Neutrophil (primary cell): Measurements from ENCODE around the gene ITGAX.

Experiments used
- H3K27ac ChIP-seq: fragments of 200-600 bp; sonication (generic); 2 replicates; pipeline ENCODE4 v1.5.1; 2016; ENCODE audit warnings: mild to moderate bottlenecking, moderate library complexity
- H3K27me3 ChIP-seq: fragments of 200-600 bp; sonication (generic); 2 replicates; pipeline ENCODE4 v1.6.0; 2016; ENCODE audit warnings: mild to moderate bottlenecking
- H3K36me3 ChIP-seq: fragments of 200-600 bp; sonication (generic); 2 replicates; pipeline ENCODE4 v1.5.1; 2017
- H3K4me1 ChIP-seq, 2 experiments: fragments of 200-600 bp in 1 of 2; sonication (generic) in 1 of 2; 1 replicate in 1 of 2; 2 replicates in 1 of 2; pipeline versions ENCODE4 v1.5.1 to v1.6.1; 2013 to 2016; ENCODE audit warnings: low read depth in 1 of 2, low read length in 1 of 2, mild to moderate bottlenecking in 1 of 2, moderate library complexity in 1 of 2; ENCODE audit not compliant: control insufficient read depth in 1 of 2, insufficient read depth in 1 of 2
- H3K4me3 ChIP-seq, 2 experiments: fragments of 200-600 bp in 1 of 2; sonication (generic) in 1 of 2; 1 replicate in 1 of 2; 2 replicates in 1 of 2; pipeline ENCODE4 v1.5.1; 2013 to 2016; ENCODE audit warnings: low read depth in 1 of 2, low read length in 1 of 2, mild to moderate bottlenecking in 1 of 2, moderate library complexity in 1 of 2
- H3K9me3 ChIP-seq: fragments of 200-600 bp; sonication (generic); 2 replicates; pipeline ENCODE4 v1.5.1; 2016
- TF ChIP-seq, protein P1 (sequence below): fragments of 200-600 bp; sonication (generic); IDR thresholded peaks from 2 replicates; pipeline ENCODE4 v1.5.1; 2016; ENCODE audit warnings: antibody characterized with exemption

The ITGAX gene

DNA sequence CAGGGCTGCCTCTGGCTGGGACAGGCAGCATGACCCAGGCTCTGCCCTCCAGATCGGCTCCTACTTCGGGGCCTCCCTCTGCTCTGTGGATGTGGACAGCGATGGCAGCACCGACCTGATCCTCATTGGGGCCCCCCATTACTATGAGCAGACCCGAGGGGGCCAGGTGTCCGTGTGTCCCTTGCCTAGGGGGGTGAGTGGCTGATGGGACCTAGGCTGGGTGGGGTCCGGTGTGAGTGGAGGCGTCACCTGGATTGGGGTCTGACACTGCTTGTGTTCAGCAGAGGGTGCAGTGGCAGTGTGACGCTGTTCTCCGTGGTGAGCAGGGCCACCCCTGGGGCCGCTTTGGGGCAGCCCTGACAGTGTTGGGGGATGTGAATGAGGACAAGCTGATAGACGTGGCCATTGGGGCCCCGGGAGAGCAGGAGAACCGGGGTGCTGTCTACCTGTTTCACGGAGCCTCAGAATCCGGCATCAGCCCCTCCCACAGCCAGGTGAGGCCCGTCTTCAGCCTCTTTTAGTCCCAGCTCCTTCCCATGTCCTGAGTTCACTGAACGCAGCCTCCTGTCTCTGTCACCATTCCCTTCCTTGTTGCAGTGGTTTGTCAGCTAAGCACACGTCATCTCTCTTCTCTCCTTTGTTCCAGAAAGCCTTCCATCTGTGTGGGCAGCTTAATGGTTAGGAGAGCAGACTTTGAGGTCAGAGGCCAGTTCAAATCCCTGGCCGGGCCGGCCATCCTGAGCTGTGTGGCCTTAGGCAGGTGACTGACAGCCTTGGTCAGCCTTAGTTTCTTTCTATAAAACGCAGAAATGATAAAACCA, 56.3 kb downstream of the ITGAX start:
- H3K27me3 ChIP-seq, result peaks cover 21% of the 10 kb centered on the region

DNA sequence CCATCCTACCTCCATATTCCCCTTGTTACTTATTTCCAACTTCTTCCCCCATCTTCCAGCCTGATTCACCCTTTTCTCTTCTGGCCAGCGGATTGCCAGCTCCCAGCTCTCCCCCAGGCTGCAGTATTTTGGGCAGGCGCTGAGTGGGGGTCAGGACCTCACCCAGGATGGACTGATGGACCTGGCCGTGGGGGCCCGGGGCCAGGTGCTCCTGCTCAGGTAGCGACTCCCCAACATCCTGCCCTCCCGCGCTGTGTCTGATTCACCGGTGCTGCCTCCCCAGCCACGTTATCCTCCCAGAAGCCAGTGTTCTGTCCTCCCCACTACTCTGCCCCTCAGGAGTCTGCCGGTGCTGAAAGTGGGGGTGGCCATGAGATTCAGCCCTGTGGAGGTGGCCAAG, 57.8 kb downstream of the ITGAX start:
- H3K27ac ChIP-seq, result no peak overlapping the region
- H3K36me3 ChIP-seq, result no peaks in the 10 kb centered on the region
- peaks cover 16% of the 10 kb centered on the region for H3K27me3 ChIP-seq
- no peaks in the 10 kb centered on the region for H3K4me1 ChIP-seq
- H3K4me3 ChIP-seq, result no peak overlapping the region
- TF ChIP-seq, protein P1, sequence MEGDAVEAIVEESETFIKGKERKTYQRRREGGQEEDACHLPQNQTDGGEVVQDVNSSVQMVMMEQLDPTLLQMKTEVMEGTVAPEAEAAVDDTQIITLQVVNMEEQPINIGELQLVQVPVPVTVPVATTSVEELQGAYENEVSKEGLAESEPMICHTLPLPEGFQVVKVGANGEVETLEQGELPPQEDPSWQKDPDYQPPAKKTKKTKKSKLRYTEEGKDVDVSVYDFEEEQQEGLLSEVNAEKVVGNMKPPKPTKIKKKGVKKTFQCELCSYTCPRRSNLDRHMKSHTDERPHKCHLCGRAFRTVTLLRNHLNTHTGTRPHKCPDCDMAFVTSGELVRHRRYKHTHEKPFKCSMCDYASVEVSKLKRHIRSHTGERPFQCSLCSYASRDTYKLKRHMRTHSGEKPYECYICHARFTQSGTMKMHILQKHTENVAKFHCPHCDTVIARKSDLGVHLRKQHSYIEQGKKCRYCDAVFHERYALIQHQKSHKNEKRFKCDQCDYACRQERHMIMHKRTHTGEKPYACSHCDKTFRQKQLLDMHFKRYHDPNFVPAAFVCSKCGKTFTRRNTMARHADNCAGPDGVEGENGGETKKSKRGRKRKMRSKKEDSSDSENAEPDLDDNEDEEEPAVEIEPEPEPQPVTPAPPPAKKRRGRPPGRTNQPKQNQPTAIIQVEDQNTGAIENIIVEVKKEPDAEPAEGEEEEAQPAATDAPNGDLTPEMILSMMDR, result no peak
- H3K9me3 ChIP-seq, result no peaks in the 10 kb centered on the region

More for the DNA sequence above, 56.3 kb downstream of the ITGAX start:
- TF ChIP-seq, protein P1, result no peak
- Histone ChIP-seq H3K36me3 (no peaks in the 10 kb centered on the region), H3K4me3 (no peak overlapping the region), H3K9me3 (no peaks in the 10 kb centered on the region), H3K4me1 (no peaks in the 10 kb centered on the region), H3K27ac (no peak overlapping the region)

DNA sequence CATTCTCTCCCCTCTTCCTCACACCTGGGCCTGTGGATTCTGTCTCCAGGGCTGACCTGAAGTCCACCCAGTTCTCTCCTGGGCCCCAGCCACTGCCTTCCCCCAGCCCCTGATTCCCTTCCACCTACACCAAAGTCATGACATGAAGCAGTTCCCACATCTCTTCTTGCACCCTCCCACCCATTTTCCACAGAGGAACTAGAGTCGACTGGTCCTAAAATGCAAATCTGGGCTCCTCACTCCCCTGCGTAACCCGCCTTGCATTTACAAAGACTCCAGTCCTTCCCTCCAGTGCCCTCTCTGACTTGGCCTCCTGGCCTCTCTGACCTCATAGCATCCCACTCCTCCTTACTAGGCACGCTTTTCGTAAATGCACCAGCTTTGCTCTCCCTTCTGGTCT, 58.4 kb downstream of the ITGAX start:
- H3K27me3 ChIP-seq, result peaks cover 13% of the 10 kb centered on the region
- TF ChIP-seq, protein P1, result no peak
- no peaks in the 10 kb centered on the region for H3K36me3 ChIP-seq
- H3K4me3 ChIP-seq, result no peak overlapping the region
- no peaks in the 10 kb centered on the region for H3K4me1 ChIP-seq
- no peaks in the 10 kb centered on the region for H3K9me3 ChIP-seq
- no peak overlapping the region for H3K27ac ChIP-seq

DNA sequence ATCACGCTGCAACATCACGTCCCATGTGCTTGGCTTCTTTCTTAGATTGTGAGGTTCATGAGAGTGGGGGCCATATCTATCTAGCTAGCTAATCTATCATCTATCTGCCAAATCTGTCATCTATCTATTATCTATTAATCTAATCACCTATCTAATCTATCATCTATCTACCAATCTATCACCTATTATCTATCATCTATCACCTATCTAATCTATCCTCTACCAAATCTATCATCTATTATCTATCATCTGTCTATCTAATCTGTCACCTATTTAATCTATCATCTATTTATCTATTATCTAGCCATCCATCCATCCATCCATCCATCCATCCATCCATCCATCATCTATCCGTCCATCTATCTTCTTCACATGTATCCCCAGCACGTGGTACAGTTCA, 59.0 kb downstream of the ITGAX start:
- H3K4me3 ChIP-seq, result no peak overlapping the region
- no peak overlapping the region for H3K27ac ChIP-seq
- TF ChIP-seq, protein P1, result no peak
- H3K27me3 ChIP-seq, result peaks cover 9% of the 10 kb centered on the region
- H3K36me3 ChIP-seq, result no peaks in the 10 kb centered on the region
- no peaks in the 10 kb centered on the region for H3K9me3 ChIP-seq
- no peaks in the 10 kb centered on the region for H3K4me1 ChIP-seq

DNA sequence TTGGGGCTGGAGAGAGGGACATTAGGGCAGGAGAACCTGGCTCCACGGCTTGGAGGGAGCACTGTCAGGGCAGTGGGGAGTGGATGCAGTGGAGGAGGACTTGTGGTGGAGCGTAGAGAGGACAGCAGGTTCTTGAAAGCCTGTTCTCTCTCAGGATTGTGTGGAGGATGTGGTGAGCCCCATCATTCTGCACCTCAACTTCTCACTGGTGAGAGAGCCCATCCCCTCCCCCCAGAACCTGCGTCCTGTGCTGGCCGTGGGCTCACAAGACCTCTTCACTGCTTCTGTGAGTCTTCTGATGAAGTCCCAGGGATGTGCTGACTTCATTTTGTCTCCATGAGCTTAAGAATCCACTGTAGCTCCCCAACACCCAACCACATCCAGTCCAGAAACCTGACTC, 59.7 kb downstream of the ITGAX start:
- Histone ChIP-seq H3K4me3 (no peak overlapping the region), H3K36me3 (no peaks in the 10 kb centered on the region), H3K4me1 (no peaks in the 10 kb centered on the region), H3K9me3 (no peaks in the 10 kb centered on the region), H3K27ac (no peak overlapping the region), H3K27me3 (peaks cover 9% of the 10 kb centered on the region)
- TF ChIP-seq, protein P1, result no peak
